ENCODE results near the gene BCORL1.

DNA sequence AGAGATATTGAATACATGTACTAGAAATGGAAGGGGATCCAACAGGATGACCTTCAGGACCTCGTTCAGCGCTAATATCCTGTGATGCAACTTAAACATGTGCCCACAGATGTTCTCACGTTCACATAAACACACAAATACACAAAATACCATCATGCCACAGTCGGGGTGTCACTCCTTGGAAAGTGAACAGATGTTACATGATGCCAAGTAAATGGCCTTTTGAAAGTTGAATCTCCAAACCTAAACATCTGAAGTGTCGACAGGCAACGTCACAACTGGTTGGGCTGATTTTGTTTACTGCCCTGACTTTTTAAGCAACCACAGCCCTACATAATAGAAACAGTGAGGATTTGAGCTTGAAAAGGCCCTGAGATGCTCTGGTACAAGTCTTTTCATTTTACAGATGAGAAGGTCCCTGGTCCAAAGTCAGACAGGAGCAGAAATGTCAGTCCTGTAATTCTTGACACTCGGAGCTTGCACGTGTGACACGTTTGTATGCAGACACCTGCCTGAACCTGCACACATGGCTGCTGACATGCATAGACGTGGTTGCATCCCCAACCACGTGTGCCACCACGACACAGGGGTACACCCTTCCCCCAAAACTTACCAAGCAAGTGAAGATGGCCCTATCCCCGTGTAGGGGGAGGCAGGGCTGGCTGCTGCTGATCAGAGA is 23.5 kb upstream of the BCORL1 start:
- TF ChIP-seq CTCF (conservative IDR thresholded peaks at IDR 0.05; ENCODE audit: low read depth, low read length) (no peak), NFE2L2 (IDR thresholded peaks at IDR 0.05; ENCODE audit: low read depth, low read length) (no peak), FOS (IDR thresholded peaks at IDR 0.05; ENCODE audit: low read depth, low read length) (no peak), RCOR1 (IDR thresholded peaks at IDR 0.05; ENCODE audit: insufficient replicate concordance, low read length) (no peak), POLR2A (IDR thresholded peaks at IDR 0.05; ENCODE audit: low read depth, low read length) (no peak), SMC3 (IDR thresholded peaks at IDR 0.05; ENCODE audit: low read depth, low read length) (no peak)
- TF ChIP-seq, protein P1, sequence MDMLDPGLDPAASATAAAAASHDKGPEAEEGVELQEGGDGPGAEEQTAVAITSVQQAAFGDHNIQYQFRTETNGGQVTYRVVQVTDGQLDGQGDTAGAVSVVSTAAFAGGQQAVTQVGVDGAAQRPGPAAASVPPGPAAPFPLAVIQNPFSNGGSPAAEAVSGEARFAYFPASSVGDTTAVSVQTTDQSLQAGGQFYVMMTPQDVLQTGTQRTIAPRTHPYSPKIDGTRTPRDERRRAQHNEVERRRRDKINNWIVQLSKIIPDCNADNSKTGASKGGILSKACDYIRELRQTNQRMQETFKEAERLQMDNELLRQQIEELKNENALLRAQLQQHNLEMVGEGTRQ (IDR thresholded peaks at IDR 0.05; ENCODE audit: low read depth, low read length) = no peak

Data from IMR-90 (cell line).